Sigmoid colon (tissue), 7 donors: ENCODE data around the gene PIGZ. TPM values are rescaled to one million over a fixed set of nuclear protein-coding genes. Genes with fewer than 3 reads are reported as not detected.

Source experiments
- DNase-seq: peaks from one replicate; pipeline ENCODE4 v3.0.0-alpha.2; 2019
- H3K27ac ChIP-seq, 4 donors: fragments of 200-600 bp; sonication (generic); one replicate each; pipeline ENCODE4 v1.5.1; 2016 to 2019; ENCODE audit warnings: mild to moderate bottlenecking in 1 of 4
- H3K27me3 ChIP-seq, 3 donors: fragments of 200-600 bp; sonication (generic); one replicate each; pipeline ENCODE4 v1.5.1; 2019; ENCODE audit warnings: mild to moderate bottlenecking in 1 of 3
- H3K36me3 ChIP-seq, 4 donors: fragments of 200-600 bp; sonication (generic); one replicate each; pipeline ENCODE4 v1.5.1; 2016 to 2019
- H3K4me1 ChIP-seq, 4 donors: fragments of 200-600 bp; sonication (generic); one replicate each; pipeline ENCODE4 v1.5.1; 2017 to 2019
- H3K4me3 ChIP-seq, 4 donors: fragments of 200-600 bp; sonication (generic); one replicate each; pipeline ENCODE4 v1.5.1; 2017 to 2019; ENCODE audit warnings: mild to moderate bottlenecking in 2 of 4, moderate library complexity in 1 of 4
- H3K9me3 ChIP-seq, 4 donors: fragments of 200-600 bp in 3 of 4; sonication (generic) in 3 of 4; one replicate each; pipeline versions ENCODE4 v1.5.1 to v1.6.1; 2013 to 2019
- EP300 ChIP-seq, 4 donors: sonication (generic); formaldehyde crosslinking; IDR thresholded peaks; one replicate each; pipeline ENCODE4 v1.6.1; 2017; ENCODE audit warnings: antibody characterized with exemption in 4 of 4
- POLR2A ChIP-seq, 2 donors: fragments of 450-650 bp; IDR thresholded peaks; one replicate each; pipeline ENCODE4 v1.6.1; 2016; ENCODE audit warnings: antibody characterized with exemption in 2 of 2, mild to moderate bottlenecking in 2 of 2, moderate library complexity in 2 of 2
- POLR2AphosphoS5 ChIP-seq, 4 donors: sonication (generic); formaldehyde crosslinking; IDR thresholded peaks; one replicate each; pipeline ENCODE4 v1.6.1; 2017; ENCODE audit warnings: antibody characterized with exemption in 4 of 4
- WGBS, 2 donors: extraction: QIAGEN DNeasy Blood & Tissue Kit; methylation state at CpG; one replicate each; pipeline ENCODE4 v1.1.7; 2013; 5-methylcytosine and 5-hydroxymethylcytosine counted together
- intact Hi-C: fragments of 100-400 bp; cut with DNase I; formaldehyde crosslinking; loops from one replicate; pipeline ENCODE4 v1.15.1; 2023
- polyA plus RNA-seq, 3 donors: library from polyadenylated mRNA; stranded (reverse); fragments of 200-250 nt; gene quantifications; one replicate each; pipeline ENCODE4 v1.2.3, GENCODE V29; 2013
- total RNA-seq, 4 donors: library from RNA; depleted of rRNA; stranded (reverse); fragments of >200 nt; gene quantifications; one replicate each; pipeline ENCODE4 v1.1.0, GENCODE V29; 2016
- TF ChIP-seq, protein P1 (sequence below), 4 experiments: fragments of 450-650 bp in 3 of 4; fragments of 200-600 bp in 1 of 4; IDR thresholded peaks; one replicate each; pipeline ENCODE4 v1.5.1; 2016 to 2019; ENCODE audit warnings: antibody characterized with exemption in 4 of 4, mild to moderate bottlenecking in 3 of 4, moderate library complexity in 2 of 4
- donor health status: healthy with polysubstance abuse.
- donor health status: Bipolar disorder and iron deficiency.
- donor health status: healthy.

Gene PIGZ
- total and polyA plus RNA-seq, 7 donors: 8.6 to 60.8 (median 23.4) TPM

- 98% methylated on average over 4 of the region's 4 CpGs for WGBS, 2 donors
- H3K27me3 ChIP-seq: no peaks in the 10 kb centered on the region
- TF ChIP-seq EP300 (IDR thresholded peaks at IDR 0.05): no peak
- TF ChIP-seq, protein P1, sequence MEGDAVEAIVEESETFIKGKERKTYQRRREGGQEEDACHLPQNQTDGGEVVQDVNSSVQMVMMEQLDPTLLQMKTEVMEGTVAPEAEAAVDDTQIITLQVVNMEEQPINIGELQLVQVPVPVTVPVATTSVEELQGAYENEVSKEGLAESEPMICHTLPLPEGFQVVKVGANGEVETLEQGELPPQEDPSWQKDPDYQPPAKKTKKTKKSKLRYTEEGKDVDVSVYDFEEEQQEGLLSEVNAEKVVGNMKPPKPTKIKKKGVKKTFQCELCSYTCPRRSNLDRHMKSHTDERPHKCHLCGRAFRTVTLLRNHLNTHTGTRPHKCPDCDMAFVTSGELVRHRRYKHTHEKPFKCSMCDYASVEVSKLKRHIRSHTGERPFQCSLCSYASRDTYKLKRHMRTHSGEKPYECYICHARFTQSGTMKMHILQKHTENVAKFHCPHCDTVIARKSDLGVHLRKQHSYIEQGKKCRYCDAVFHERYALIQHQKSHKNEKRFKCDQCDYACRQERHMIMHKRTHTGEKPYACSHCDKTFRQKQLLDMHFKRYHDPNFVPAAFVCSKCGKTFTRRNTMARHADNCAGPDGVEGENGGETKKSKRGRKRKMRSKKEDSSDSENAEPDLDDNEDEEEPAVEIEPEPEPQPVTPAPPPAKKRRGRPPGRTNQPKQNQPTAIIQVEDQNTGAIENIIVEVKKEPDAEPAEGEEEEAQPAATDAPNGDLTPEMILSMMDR (IDR thresholded peaks at IDR 0.05): no peak
- TF ChIP-seq POLR2AphosphoS5 (IDR thresholded peaks at IDR 0.05): no peak
- TF ChIP-seq POLR2A (IDR thresholded peaks at IDR 0.05): no peak
- no peaks in the 10 kb centered on the region for H3K9me3 ChIP-seq
- DNase-seq: no peak
- no peaks in the 10 kb centered on the region for H3K4me1 ChIP-seq
- no peak overlapping the region for H3K4me3 ChIP-seq
- peaks cover 0 to 24% (median 10%) of the 10 kb centered on the region in 4 donors for H3K36me3 ChIP-seq
- intact Hi-C loops: no loop called here
- H3K27ac ChIP-seq: no peak overlapping the region
Measured at GRCh38 chr3:196914866-196915265, 53.8 kb downstream of the PIGZ start.

- TF ChIP-seq POLR2AphosphoS5 (IDR thresholded peaks at IDR 0.05) (no peak), EP300 (IDR thresholded peaks at IDR 0.05) (no peak), POLR2A (IDR thresholded peaks at IDR 0.05) (no peak)
- TF ChIP-seq, protein P1 (IDR thresholded peaks at IDR 0.05): no peak
- no peaks in the 10 kb centered on the region for H3K9me3 ChIP-seq
- DNase-seq: no peak
- 97 to 100% methylated on average over 2 of the region's 2 CpGs for WGBS, 2 donors
- intact Hi-C loops: no loop called here
- no peak overlapping the region for H3K27ac ChIP-seq
- no peaks in the 10 kb centered on the region for H3K27me3 ChIP-seq
- no peak overlapping the region for H3K4me3 ChIP-seq
- H3K36me3 ChIP-seq: peaks cover 10 to 73% (median 21%) of the 10 kb centered on the region in 4 donors
- no peaks in the 10 kb centered on the region for H3K4me1 ChIP-seq
Measured at GRCh38 chr3:196903740-196904139, 64.9 kb downstream of the PIGZ start.

GRCh38 chr3:196902296-196902695 lies 66.3 kb downstream of the PIGZ start:
- Histone ChIP-seq H3K27ac (no peak overlapping the region), H3K4me1 (no peaks in the 10 kb centered on the region), H3K4me3 (no peak overlapping the region), H3K27me3 (no peaks in the 10 kb centered on the region), H3K9me3 (no peaks in the 10 kb centered on the region), H3K36me3 (peaks cover 10 to 73% (median 21%) of the 10 kb centered on the region in 4 donors)
- intact Hi-C loops: no loop called here
- 78 to 96% methylated on average over 1 of the region's 1 CpG for WGBS, 2 donors
- TF ChIP-seq EP300 (IDR thresholded peaks at IDR 0.05) (no peak), POLR2A (IDR thresholded peaks at IDR 0.05) (no peak), POLR2AphosphoS5 (IDR thresholded peaks at IDR 0.05) (no peak)
- TF ChIP-seq, protein P1 (IDR thresholded peaks at IDR 0.05): no peak
- DNase-seq: no peak

GRCh38 chr3:196901768-196902167 lies 66.9 kb downstream of the PIGZ start:
- H3K4me3 ChIP-seq: no peak overlapping the region
- no peak overlapping the region for H3K27ac ChIP-seq
- H3K36me3 ChIP-seq: peaks cover 10 to 70% (median 21%) of the 10 kb centered on the region in 4 donors
- intact Hi-C loops: no loop called here
- no peaks in the 10 kb centered on the region for H3K27me3 ChIP-seq
- WGBS, 2 donors: 82 to 92% methylated on average over 1 of the region's 1 CpG
- H3K9me3 ChIP-seq: no peaks in the 10 kb centered on the region
- no peaks in the 10 kb centered on the region for H3K4me1 ChIP-seq
- TF ChIP-seq, protein P1 (IDR thresholded peaks at IDR 0.05): no peak
- no peak for TF ChIP-seq POLR2A (IDR thresholded peaks at IDR 0.05)
- no peak for TF ChIP-seq POLR2AphosphoS5 (IDR thresholded peaks at IDR 0.05)
- TF ChIP-seq EP300 (IDR thresholded peaks at IDR 0.05): no peak
- no peak for DNase-seq

Other genes with a start within 250 kb of the PIGZ start
- 10 to 100 TPM; 35.5 to 44.6 (median 37.7) TPM for gene PAK2, start 229.0 kb downstream of the PIGZ start, total RNA-seq
- gene PAK2, start 229.0 kb downstream of the PIGZ start, polyA plus RNA-seq: 10 to 100 TPM; 22.8 to 30.4 (median 28.7) TPM
- 10 to 100 TPM; 41.5 to 54.6 (median 45.8) TPM for gene SENP5, start 100.9 kb downstream of the PIGZ start, total RNA-seq
- gene SENP5, start 100.9 kb downstream of the PIGZ start, polyA plus RNA-seq: 10 to 100 TPM in 1 of 3 donors, 1 to 10 TPM in 2; 4.2 to 10.5 (median 7.4) TPM
- gene NCBP2, start 26.3 kb downstream of the PIGZ start, total RNA-seq: 10 to 100 TPM; 35.7 to 44.9 (median 41.7) TPM
- 10 to 100 TPM; 54.1 to 60.7 (median 54.7) TPM for gene NCBP2, start 26.3 kb downstream of the PIGZ start, polyA plus RNA-seq
- gene MELTF, start 61.0 kb upstream of the PIGZ start, total RNA-seq: 1 to 10 TPM; 2.6 to 6.1 (median 3.1) TPM
- gene MELTF, start 61.0 kb upstream of the PIGZ start, polyA plus RNA-seq: 1 to 10 TPM in 2 of 3 donors, under 1 TPM in 1; 0.92 to 9.6 (median 1.8) TPM